ENCODE measurements around the gene RAB40C.
A peak's percentile ranks its signal among the peaks of the same experiment; 100 is the strongest.

RAB40C gene

DNA sequence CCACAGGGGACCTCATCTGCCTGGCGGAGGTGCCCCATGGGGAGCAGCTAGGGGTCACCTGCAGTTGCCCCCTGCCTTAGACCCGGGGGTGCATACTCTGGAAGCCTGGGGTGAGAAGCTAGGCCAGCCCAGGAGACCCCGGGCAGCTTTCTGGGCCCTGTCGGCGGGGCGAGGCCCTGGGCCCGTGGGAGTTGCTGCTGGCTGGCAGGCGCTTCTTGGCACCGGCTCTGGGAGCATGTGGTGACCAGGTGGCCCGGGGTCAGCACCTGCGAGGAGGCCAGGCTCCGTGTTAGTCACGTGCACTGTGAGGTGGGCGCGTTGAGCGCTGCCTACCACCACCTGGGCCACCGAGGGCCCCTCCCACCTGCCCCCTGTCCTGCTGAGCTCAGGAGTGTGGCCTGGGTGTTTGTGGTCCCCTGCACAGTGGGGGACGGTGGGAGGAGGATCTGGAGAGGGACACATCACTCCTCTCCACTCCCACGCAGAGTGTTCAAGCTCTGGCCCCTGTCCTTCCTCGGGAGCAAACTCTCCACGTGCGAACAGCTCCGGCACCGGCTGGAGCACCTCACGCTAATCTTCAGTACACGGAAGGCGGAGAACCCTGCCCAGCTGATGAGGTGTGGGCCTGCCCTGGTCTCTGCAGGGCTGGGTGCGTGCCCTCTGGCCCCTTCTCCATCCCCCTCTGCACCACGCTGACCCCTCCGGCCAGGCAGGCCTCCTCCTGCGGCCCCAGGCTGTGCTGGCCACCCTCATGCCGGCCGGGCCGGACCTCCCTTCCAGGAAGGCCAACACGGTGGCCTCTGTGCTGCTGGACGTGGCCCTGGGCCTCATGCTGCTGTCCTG, 14.3 kb upstream of the RAB40C start:
- DNase-seq, result no peak

DNA sequence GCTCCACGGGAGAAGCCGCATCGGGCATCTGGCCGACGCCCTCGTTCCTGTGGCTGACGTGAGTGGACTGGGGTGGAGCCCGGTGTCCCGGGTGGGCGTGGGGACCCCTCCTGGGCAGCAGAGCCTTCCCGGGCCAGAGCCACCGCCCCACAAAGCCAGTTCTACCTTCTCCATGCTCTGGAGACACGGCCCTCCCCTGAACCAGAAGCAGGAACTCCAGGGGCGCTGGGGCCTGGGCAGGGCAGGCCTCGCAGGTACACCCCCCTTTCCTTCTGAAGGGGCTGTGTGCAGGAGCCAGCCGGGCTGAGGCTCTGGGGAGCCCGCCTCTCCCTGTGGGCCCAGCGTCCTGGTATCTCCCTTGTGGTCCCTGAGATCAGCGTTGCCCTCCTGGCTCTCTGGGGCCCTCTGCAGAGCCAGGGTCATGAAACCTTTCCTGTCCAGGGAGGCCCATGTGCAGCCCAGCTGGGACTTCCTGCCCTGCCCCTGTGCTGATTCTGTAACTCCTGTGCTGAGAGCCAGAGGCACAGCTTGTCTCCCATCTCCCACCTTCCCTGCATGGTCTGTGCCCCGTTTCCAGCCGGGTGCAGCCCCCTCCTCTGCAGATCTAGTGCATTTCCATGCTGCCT, 13.6 kb upstream of the RAB40C start:
- no peak for DNase-seq

DNA sequence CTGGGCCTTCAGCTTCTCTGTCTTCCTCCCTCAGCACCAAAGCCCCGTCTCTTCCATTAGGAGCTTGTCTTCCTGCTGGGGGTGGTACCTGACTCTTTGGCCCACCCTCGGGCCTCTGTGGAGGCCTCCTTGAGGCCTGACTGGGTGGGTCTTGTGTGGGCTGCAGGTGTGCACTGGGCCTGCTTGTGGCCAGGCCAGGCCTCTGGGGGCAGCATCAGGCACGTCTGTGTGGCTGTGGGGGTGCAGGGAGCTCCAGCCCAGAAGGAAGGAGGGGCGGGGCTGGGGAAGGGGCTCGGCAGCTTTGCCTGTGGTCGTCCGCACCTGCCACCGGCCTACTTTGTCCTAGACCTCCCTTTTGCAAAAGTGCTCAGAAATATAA, 13.1 kb upstream of the RAB40C start:
- DNase-seq, result no peak

DNA sequence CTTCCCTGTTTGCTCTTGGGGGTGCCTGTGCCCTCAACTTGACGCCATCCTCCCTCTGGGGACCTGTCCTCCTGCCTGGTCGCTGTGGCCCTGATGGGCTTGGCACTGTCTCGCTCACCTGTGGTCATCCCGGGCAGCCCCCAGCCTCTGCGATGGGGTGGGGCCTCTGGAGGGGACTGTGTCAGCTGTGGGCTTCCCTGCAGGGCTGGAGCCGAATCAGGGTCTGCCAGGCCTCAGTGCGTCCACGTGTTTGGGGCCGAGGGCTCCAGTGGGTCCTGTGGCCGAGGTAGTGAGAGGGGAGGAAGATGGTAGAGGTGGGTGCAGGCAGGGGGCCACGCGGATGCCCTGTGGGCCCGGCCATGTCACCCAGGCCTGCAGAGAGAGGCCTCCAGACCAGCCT, 12.1 kb upstream of the RAB40C start:
- DNase-seq, result no peak

DNA sequence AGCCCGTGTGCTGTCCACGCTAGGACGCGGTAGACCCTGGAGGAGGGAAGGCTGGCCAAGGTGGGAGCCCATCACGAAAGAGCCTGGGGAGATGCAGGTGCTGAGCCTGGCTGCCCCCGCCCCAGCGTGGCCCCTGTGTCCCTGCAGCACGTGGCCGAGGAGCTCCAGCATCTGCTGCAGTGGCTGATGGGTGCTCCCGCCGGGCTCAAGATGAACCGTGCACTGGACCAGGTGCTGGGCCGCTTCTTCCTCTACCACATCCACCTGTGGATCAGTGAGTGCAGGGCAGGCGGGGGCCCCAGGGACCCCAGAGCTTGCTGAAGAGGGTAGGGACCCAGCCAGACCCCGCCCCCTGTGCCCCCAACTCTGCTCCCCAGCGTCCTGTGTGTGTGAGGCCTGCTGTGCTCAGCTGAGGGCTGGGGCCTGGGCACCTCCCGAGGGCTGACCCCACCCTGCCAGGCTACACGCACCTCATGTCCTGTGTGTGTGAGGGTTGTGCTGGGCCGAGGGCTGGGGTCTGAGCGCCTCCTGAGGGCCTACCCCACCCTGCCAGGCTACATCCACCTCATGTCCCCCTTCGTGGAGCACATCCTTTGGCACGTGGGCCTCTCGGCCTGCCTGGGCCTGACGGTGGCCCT, 11.5 kb upstream of the RAB40C start:
- DNase-seq, result no peak

DNA sequence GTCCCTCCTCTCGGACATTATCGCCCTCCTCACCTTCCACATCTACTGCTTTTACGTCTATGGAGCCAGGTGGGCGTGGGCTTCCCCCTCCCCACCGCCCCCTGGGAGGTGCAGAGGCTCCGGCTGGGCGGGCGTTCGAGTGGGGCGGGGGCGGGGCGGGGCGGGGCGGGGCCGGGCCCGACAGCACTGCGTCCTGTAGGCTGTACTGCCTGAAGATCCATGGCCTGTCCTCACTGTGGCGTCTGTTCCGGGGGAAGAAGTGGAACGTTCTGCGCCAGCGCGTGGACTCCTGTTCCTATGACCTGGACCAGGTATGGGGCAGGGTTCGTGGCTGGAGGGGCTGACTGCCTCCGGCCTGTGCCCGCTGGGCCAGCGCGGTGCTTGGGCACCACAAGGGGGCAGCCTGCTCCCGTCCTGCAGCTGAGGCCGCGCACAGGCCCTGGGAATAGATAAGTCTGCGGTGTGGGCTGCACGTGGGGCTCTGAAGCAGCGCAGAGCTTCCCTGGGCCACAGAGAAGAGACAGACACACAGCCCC, 10.9 kb upstream of the RAB40C start:
- DNase-seq, result peak; percentile 76

DNA sequence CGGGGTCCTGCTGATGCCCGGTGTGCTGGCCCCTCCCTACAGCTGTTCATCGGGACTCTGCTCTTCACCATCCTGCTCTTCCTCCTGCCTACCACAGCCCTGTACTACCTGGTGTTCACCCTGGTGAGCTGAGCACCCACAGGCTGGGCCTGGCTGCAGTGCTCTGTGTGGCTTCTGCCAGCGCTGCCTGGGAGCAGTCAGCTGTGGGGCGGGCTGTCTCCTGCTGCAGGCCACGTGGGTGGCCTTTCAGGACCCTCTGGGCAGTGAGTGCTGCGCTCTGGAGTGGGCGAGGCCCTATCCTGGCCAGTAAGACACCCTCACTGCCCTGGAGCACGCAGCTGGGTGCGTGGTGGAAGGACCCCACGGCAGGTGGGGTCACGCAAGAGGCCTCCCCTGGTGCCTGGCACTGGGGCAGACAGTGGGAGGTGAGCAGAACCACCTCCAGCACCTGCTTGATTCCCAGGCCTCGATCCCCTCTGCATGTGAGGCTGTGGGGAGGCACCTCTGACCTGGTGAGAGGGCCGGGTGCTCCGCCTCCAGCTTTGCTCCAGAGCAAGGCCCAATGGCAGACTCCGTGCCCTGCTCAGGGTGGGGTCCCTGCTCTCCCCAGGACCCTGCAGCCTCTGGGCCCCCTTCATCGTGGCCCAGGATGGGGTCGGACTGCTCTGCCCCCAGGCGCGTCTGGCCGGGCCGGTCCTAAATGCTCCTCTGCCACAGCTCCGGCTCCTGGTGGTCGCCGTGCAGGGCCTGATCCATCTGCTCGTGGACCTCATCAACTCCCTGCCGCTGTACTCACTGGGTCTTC, 9.5 kb upstream of the RAB40C start:
- DNase-seq, result no peak

DNA sequence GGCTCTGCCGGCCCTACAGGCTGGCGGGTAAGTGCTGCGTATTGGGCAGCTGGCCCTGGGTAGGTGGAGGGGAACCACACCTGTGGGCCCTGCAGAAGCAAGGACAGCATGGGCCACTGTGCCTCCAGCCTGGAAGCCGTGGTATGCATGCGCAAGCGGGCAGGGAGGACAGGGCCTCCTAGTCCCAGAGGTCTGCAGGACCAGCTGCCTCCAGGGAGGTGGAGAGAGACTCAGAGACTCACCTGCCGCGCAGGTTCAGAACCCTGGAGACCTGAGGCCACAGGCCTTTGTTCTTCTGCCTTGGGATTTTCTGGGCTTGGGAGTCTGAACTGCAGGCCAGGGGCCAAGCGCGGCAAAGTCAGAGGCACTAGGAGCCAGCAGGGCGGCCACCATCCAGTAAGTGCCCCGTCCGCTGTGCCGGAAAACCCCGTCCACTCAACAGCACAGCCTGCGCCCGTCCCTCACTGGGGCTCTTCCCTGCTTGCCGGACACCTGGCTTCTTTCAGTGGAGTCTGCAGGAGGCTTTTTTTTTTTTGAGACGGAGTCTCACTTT, 8.8 kb upstream of the RAB40C start:
- DNase-seq, result no peak

DNA sequence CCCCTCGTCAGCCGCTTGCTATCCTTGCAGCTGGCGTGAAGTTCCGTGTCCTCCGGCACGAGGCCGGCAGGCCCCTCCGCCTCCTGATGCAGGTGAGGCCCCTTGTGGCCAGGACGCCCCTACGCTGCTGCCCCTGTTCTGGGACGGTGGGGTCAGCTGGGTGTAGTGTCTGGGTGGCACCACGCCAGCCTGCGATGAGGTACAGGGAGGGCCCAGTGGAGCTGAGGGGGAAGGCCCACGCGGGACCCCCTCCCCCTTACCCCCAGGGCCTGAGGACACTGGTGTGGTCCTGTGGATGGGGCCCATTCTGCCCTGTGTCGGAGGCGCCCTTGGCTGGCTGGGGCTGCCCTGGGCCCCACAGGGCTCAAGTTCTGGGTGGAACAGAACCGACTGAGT, 7.7 kb upstream of the RAB40C start:
- DNase-seq, result no peak

DNA sequence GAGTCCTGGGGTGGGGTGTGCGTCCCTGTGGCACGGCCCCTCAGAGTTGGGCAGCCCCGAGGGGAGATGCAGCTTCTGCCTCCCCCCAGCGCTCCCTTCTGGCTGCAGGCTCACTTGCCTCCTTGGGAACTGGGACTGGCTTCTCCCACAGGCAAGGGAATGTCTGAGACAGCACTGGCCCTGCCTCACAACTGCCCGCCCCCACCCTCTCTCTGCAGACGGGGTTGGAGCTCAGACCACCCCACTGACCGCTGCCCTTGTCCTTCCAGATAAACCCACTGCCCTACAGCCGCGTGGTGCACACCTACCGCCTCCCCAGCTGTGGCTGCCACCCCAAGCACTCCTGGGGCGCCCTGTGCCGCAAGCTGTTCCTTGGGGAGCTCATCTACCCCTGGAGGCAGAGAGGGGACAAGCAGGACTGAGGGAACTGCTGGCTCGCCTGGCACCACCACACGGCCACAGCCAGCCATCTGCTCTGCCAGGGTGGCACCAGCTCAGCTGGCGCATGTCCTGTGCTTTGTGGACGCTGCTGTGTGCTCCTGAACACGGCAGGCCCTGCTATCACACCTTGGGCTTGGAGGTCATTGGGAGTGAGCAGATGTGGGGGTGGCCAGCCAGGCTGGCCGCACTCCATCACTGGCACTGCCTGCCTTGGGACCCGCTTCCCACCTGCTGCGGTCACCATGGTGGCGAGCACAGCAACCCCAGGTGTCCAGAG, 7.1 kb upstream of the RAB40C start:
- no peak for DNase-seq

DNA sequence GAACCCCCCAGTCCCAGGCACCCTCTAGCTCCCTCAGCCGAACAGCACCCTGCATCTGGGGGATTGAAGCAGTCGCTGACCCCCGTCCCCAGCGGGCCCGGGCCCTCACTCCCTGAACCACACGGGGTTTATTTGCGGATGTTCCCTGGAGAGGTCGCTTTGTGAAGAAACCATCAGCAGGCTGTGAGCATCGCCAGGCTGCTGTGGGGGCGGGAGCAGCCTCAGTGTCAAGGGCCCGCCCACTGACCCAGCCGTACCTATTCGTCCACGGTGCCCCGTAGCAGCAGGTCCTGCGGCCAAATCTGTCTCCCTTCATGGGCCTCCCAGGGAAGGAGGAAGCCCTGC, 6.4 kb upstream of the RAB40C start:
- DNase-seq, result no peak

DNA sequence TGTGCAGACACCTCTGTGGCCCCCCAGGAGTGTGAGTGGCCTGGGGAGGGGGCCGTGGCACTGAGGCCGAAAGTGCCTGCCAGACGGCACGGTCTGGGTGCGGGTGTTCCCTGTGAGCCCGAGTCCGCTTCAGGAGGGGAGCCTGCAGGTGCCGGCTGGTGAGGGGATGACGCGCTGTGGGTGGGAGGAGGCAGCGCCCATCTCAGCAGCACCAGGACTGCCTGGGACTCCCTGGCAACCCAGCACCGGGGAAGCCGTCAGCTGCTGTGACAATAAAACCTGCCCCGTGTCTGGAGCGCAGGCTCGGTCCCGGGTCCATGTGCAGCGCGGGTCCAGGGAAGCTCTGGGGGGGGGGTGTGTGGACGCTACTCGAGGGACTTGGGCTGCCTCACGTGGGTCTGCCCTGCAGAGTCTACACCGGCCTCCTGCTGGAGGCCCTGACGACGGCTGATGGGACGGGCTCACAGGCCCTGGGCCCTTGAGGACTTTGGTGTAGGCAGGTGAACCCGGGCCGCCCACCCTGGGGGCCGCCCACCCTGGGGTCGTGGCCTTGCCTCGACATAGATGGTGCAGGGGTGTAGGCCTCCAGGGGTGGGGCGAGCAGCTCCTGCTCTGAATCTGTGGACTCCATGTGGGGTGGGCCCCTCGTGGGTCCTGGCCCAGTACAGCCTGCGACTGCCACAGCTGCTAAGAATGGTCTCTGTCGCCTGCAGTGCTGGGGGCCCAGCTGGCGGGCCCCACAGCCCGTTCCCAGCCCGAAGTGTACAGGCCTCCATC, 5.9 kb upstream of the RAB40C start:
- DNase-seq, result no peak

DNA sequence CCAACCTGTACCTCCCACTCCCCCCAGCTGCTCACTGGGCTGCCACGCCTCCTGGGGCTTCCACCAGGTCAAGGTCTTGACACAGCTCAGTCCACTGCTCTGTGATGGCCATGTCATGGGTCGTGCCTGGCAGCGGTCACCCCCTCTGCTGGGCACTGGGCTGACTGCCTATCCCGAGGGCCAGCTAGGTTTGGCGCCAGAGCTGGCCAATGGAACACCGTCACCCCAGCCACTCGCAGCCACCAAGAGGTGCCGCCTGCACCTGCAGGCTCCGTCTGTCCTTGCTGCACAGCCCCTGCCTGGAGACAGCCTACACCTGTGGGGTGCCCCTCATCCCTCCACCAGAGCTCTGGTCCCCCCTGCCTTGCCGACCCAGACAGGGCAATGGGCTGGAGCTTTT, 4.5 kb upstream of the RAB40C start:
- DNase-seq, result no peak

DNA sequence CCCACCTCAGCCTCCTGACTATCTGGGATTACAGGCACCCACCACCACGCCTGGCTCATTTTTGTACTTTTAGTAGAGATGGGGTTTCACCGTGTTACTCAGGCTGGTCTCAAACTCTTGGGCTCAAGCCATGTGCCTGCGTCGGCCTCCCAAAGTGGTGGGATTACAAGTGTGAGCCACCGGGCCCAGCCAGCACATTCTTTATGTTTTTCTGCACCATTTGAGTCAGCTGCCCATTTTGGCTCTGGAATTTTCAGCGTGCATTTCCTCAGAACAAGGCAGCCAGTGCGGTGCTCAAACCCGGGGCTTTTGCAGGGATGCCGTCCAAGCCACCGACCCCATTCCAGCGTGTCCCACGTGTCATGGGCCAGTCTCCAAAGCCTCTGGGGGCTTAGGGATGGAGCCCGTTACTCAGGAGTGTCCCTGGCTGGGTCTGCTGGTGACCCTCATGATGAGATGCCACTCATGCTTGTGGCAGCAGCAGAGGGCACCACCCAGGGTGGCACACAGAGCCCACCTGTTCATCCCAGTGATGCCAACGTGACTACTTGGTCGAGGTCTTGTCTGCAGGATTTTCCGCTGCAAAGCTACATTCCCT, 3.7 kb upstream of the RAB40C start:
- no peak for DNase-seq

DNA sequence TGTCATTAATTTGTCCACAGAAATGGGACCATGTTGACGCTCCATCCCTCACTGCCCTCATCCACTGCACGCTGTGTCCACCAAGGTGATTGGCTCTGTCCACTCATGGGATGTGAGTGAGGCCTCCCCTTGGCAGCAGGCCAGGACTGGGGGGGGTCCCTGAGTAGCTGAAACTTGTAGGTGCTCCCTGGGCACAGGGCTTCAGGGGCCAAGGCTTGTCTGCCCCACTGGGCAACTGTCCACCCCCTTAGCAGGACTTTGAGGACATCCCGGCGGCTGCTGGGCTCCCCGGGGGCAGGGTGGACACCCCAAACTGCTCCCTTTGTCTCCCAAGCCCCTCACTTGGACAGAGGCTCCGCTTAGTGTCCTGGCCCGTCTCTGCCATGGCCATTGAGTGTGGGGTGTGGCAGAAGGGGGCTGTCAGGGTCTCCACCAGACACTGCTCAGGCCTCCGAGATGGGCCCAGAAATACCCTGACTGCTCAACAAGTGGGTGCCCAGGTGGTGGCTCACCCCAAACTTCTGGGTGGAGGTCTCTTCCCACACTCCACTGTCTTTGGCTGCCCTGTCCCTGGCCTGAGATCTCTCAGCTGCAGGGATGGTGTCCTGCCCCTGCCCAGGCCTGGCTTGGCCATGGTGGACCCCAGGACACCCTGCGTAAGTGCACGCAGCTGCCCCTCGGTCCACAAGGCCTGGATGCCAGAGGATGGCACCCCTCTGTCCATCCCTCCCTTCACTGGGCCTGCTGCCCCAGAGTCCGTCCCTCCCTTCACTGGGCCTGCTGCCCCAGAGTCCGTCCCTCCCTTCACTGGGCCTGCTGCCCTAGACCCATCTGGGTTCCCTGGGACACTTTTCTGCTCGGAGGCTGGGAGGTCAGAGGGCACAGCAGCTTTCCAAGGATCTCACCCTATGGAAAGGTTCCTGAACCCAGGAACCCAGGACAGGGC, 2.9 kb upstream of the RAB40C start:
- DNase-seq, result no peak

DNA sequence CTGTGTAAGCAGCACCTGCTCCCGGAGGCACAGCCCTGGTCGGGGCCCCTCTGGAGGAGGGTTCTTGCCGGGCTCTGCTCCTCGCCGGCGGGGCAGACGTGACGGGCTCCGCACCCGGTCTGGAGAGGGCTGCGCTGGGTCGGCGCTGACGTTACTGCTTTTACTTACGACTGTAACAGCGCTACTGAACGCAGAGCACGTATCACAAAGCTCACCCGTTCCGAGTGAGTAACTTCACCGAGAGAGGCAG, 1.3 kb upstream of the RAB40C start:
- DNase-seq, result peak; percentile 69

DNA sequence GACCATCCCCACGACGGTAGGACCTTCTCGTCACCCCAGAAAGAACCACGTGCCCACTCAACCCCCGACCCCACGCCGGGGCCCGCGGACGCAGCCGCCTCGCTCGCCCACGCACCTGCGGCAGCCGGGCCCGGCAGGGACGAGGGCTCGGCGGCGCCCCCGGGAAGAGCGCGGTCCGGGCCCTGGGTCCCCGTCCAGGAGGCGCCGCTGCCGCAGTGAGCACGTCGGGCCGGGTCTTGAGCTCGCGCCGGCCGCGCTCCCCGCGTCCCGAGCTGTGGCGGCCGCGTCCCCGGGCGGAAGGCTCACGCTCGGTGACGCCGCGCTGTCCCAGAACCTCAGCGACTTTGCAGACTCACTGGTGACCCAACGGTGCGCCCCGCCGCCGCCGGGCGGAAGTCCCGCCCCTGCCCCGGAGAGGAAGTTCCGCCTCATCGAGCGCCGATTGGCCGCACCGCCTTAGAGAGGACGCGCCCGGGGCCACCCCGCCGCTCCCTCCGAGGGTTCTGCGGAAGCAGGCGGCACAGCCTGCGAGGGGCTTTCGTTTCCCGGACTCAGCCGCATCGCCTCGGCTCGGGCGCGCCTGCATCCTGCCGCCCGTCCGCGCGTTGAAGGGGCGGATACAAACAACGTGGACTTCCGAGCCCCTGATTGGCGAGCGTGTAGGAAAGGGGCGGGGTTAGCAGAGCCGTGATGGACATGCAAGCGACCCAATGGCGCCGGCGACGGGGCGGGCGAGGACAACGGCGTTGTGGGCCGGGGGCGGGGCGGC, 793 bp upstream of the RAB40C start:
- peak; percentile 98 for DNase-seq

DNA sequence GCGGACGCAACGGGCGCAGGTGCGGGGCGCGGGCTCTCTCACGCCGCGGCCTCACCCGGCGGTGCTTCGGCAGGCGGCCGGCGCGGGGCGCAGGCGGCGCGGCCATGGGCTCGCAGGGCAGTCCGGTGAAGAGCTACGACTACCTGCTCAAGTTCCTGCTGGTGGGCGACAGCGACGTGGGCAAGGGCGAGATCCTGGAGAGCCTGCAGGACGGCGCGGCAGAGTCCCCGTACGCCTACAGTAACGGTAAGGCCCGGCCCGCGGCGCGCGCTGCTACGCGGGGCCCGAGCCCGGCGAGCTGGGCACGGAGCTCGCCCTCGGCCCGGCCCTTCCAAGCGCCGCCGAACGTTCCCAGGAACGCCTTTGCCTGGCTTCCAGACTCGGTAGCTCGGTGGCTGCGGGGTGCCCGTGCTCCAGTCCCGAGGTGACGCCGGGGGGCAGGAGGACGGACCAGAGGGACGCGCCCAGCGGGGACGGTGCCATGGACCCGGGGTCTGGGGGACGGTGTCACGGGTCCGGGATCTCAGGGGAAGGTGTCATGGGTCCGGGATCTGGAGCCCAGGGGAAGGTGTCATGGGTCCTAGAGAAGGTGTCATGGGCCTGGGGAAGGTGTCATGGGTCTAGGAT, 435 bp downstream of the RAB40C start:
- DNase-seq, result no peak

DNA sequence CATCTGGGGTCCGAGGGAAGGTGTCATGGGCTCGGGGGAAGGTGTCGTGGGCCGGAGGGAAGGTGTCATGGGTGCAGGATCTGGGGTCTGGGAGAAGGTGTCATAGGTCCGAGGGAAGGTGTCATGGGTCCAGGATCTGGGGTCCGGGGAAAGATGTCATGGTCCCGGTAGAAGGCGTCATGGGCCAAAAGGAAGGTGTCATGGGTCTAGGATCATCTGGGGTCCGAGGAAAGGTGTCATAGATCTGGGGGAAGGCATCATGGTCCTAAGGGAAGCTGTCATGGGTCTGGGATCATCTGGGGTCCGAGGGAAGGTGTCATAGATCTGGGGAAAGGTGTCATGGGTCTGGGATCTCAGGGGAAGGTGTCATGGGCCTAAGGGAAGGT, 942 bp downstream of the RAB40C start:
- no peak for DNase-seq
